HFFc6 (cell line): ENCODE measurements around the gene RBMS3. TPM values are rescaled to one million over a fixed set of nuclear protein-coding genes. Genes with fewer than 3 reads are reported as not detected.
A peak's percentile ranks its signal among the peaks of the same experiment; 100 is the strongest.
"Not testable (repeated sequence)": the region's sequence is repeated elsewhere in the genome, so short reads cannot be mapped to it uniquely, and the experiment has no call there.

ENCODE experiments used
- DNase-seq: peaks from one replicate; pipeline ENCODE4 v3.0.0-alpha.2; 2018
- H3K27ac Mint-ChIP-seq: 2 replicates; pipeline ENCODE4 v1.8.0; 2020; ENCODE audit warnings: mild to moderate bottlenecking, mixed read lengths
- H3K27me3 Mint-ChIP-seq: 2 replicates; pipeline ENCODE4 v1.8.0; 2021; ENCODE audit warnings: mild to moderate bottlenecking, moderate library complexity, mixed read lengths; ENCODE audit not compliant: insufficient read depth
- H3K36me3 Mint-ChIP-seq: 2 replicates; pipeline ENCODE4 v1.8.0; 2021; ENCODE audit warnings: low read depth, mixed read lengths
- H3K4me1 Mint-ChIP-seq: 2 replicates; pipeline ENCODE4 v1.8.0; 2020; ENCODE audit warnings: low read depth, mixed read lengths
- H3K4me3 Mint-ChIP-seq: 2 replicates; pipeline ENCODE4 v1.8.0; 2020; ENCODE audit warnings: mild to moderate bottlenecking, moderate library complexity, mixed read lengths
- H3K9me3 Mint-ChIP-seq: 2 replicates; pipeline ENCODE4 v1.8.0; 2020; ENCODE audit warnings: mild to moderate bottlenecking, mixed read lengths
- long read RNA-seq: library from polyadenylated mRNA; unstranded; transcript quantifications from one replicate; pipeline ENCODE4 v2.0.0, GENCODE V29; 2019
- total RNA-seq, 6 experiments: library from RNA; stranded (reverse); fragmentation: NEBNext Ultra II Directional; extraction: Animal tissue kit (Norgen Biotek cat#: 25700); gene quantifications; 2 replicates in 1 of 6; 3 replicates in 5 of 6; pipeline ENCODE4 v1.2.3, GENCODE V29; 2021
- TF ChIP-seq, protein P1 (sequence below): fragments of 200-600 bp; sonication (generic); IDR thresholded peaks from 2 replicates; pipeline ENCODE4 v1.5.0; 2021; ENCODE audit warnings: antibody characterized with exemption, mild to moderate bottlenecking

RBMS3 gene
- total RNA-seq: 10 to 100 TPM; 22.8 to 46.9 (median 39.4) TPM
- long read RNA-seq, full-length matches to known transcripts: 20 of 41 reads
- long read RNA-seq, partial matches to known transcripts: 4 of 41 reads
- long read RNA-seq, other reads (novel, unspliced or antisense): 17 of 41 reads

DNA sequence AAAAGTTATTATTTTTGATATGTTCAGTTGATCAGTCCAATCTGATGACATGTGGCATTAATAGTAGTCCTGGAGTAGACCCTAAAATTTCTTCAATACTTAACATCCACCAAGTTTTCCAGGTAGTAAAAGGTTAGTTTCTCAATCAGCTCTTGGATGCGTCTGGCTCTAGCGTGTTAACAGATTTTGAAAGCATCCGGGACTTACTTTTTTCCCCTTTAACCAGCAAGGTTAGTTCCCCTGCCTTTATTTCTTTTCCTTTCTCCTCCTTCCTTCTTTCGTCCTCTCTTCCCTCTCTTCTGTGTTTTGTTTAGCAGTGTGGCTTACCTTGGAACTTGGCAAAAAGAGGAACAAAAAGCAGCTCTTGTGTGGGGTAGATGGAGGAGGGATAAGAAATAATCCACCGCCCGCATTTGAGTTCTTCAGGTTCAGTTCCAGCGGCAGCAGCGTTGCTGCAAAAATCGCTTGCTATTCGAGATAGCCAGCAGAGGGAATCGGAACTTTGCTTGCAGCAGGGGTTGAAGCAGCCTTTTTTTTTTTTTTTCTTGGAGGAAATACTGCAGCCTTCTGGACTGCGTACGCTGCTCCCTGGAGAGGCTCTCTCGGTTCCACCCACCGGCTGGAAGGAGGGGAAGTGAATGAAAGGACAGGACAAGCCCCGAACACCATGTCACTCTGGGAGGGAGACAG lies at the start of gene RBMS3:
Gene RBMS3 (plus strand): TSS at position 668 of the 690 bp plus-strand sequence.
- Mint-ChIP-seq H3K9me3 (no peaks in the 10 kb centered on the region), H3K4me1 (peaks cover 44% of the 10 kb centered on the region), H3K4me3 (peak within 1 kb of the TSS; percentile 92), H3K27ac (peak within 1 kb of the TSS; percentile 97), H3K36me3 (peaks cover 14% of the 10 kb centered on the region; the same call in 1 of the 2 replicates), H3K27me3 (peaks cover 4% of the 10 kb centered on the region)
- peak; percentile 93 for DNase-seq
- TF ChIP-seq, protein P1, sequence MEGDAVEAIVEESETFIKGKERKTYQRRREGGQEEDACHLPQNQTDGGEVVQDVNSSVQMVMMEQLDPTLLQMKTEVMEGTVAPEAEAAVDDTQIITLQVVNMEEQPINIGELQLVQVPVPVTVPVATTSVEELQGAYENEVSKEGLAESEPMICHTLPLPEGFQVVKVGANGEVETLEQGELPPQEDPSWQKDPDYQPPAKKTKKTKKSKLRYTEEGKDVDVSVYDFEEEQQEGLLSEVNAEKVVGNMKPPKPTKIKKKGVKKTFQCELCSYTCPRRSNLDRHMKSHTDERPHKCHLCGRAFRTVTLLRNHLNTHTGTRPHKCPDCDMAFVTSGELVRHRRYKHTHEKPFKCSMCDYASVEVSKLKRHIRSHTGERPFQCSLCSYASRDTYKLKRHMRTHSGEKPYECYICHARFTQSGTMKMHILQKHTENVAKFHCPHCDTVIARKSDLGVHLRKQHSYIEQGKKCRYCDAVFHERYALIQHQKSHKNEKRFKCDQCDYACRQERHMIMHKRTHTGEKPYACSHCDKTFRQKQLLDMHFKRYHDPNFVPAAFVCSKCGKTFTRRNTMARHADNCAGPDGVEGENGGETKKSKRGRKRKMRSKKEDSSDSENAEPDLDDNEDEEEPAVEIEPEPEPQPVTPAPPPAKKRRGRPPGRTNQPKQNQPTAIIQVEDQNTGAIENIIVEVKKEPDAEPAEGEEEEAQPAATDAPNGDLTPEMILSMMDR: peak; percentile 68

- not testable (repeated sequence) for H3K27ac Mint-ChIP-seq, H3K9me3 Mint-ChIP-seq, H3K27me3 Mint-ChIP-seq
- DNase-seq: peak; percentile 70
- Mint-ChIP-seq H3K4me3 (peak overlapping the region; percentile 15; the same call in 1 of the 2 replicates), H3K4me1 (peaks cover 34% of the 10 kb centered on the region), H3K36me3 (peaks cover 12% of the 10 kb centered on the region; the same call in 1 of the 2 replicates)
Measured at GRCh38 chr3:29233126-29233525, 47.7 kb upstream of the RBMS3 start.

GRCh38 chr3:29236146-29236840 lies 44.6 kb upstream of the RBMS3 start:
- TF ChIP-seq, protein P1: no peak
- Mint-ChIP-seq H3K4me3 (no peak overlapping the region), H3K27me3 (no peaks in the 10 kb centered on the region), H3K9me3 (no peaks in the 10 kb centered on the region), H3K27ac (no peak overlapping the region), H3K4me1 (peaks cover 54% of the 10 kb centered on the region), H3K36me3 (peaks cover 9% of the 10 kb centered on the region; the same call in 1 of the 2 replicates)
- DNase-seq: no peak

- peaks cover 8% of the 10 kb centered on the region; the same call in 1 of the 2 replicates for H3K36me3 Mint-ChIP-seq
- DNase-seq: no peak
- no peak overlapping the region for H3K4me3 Mint-ChIP-seq
Measured at GRCh38 chr3:29239376-29239775, 41.5 kb upstream of the RBMS3 start.

GRCh38 chr3:29240248-29240647 lies 40.6 kb upstream of the RBMS3 start:
- Mint-ChIP-seq H3K27me3 (no peaks in the 10 kb centered on the region), H3K36me3 (peaks cover 7% of the 10 kb centered on the region; the same call in 1 of the 2 replicates), H3K27ac (peak overlapping the region; percentile 4), H3K9me3 (no peaks in the 10 kb centered on the region), H3K4me3 (no peak overlapping the region), H3K4me1 (peaks cover 32% of the 10 kb centered on the region)
- peak; percentile 35 for DNase-seq
- TF ChIP-seq, protein P1: no peak

More at GRCh38 chr3:29239376-29239775, 41.5 kb upstream of the RBMS3 start:
- no peaks in the 10 kb centered on the region for H3K9me3 Mint-ChIP-seq
- TF ChIP-seq, protein P1: no peak
- peaks cover 32% of the 10 kb centered on the region for H3K4me1 Mint-ChIP-seq
- 0 out of 2 replicates have a peak overlapping the region, but pooled peaks have one; percentile 15 for H3K27ac Mint-ChIP-seq
- no peaks in the 10 kb centered on the region for H3K27me3 Mint-ChIP-seq
